Stimulated activated CD8-positive, alpha-beta memory T cell treated with anti-CD3 and anti-CD28 coated beads, Interleukin-15, amount 100 ng/mL, for 4 hours (primary cell): Measurements from ENCODE around the gene RREB1.
A peak's percentile ranks its signal among the peaks of the same experiment; 100 is the strongest.

ENCODE experiments used
- DNase-seq, 2 donors: peaks; one replicate each; pipeline ENCODE4 v3.0.0-alpha.2; 2020; ENCODE audit warnings: low read depth in 2 of 2

The RREB1 gene

GRCh38 chr6:7219310-7219709 lies 111.5 kb downstream of the RREB1 start:
- no peak for DNase-seq

DNA sequence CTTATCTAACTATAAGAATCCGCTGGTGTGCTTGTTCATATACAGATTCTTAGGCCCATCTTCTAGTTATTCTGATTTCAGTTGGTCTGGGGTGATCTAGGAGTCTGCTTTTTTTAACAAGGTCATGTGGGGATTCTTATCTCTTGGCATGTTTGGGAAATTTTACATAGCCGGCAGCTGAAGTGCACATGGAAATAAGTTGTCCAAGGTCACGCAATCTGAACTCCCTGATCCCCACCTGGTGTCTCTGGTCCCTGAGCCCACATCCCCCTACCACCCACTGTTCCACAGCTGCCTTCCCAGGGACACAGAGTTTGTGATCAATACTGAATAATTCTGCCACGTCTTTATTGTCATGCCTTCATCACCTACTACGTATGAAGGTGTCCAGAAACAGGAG lies 114.4 kb downstream of the RREB1 start:
- no peak for DNase-seq

DNA sequence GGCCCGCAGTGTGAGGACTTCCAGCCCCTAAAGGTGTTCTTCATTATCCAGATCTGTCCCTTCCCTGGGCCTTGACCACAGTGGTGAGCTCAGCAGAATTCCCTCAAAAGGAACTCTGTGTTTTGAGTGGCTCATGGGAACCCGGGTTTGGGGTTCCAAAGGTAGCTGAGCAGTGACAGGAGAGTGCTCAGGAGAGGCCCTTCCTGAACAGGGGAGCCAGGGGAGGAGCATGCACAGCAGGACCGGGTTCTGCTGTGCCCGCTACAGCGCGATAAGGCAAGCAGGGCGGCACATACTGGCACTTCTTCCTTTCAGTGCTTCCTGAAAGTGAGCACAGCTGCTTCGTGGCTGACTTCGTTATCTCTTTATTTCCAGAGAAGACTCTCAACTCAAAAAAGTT lies 117.0 kb downstream of the RREB1 start:
- DNase-seq = no peak

GRCh38 chr6:7228662-7229375 lies 121.1 kb downstream of the RREB1 start:
- DNase-seq = no peak

- DNase-seq = no peak
Observed at GRCh38 chr6:7229376-7230326, 121.9 kb downstream of the RREB1 start.

GRCh38 chr6:7230327-7230691 lies 122.5 kb downstream of the RREB1 start:
- DNase-seq = no peak

- no peak for DNase-seq
Observed at GRCh38 chr6:7230956-7231713, 123.4 kb downstream of the RREB1 start.

DNA sequence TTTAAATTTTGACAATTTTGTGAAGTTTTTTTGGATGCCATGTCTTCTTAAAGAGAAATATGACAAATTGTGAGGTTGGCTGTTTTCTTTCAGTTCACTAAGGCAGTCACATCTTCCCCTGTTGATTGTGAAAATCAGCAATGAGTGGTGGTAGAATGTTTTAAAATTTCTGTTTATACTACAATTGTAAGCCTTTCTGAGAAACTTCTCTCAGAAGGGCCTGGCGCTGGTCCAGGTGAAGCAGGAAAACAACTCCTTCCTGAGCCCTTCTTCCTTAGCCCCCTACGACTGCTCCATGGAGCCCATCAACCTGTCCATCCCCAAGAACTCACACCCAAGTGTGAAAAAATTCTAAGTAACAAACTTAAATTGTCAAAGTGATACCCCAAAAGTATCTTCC lies 124.6 kb downstream of the RREB1 start:
- DNase-seq = no peak

GRCh38 chr6:7234547-7234946 lies 126.8 kb downstream of the RREB1 start:
- DNase-seq = no peak

DNA sequence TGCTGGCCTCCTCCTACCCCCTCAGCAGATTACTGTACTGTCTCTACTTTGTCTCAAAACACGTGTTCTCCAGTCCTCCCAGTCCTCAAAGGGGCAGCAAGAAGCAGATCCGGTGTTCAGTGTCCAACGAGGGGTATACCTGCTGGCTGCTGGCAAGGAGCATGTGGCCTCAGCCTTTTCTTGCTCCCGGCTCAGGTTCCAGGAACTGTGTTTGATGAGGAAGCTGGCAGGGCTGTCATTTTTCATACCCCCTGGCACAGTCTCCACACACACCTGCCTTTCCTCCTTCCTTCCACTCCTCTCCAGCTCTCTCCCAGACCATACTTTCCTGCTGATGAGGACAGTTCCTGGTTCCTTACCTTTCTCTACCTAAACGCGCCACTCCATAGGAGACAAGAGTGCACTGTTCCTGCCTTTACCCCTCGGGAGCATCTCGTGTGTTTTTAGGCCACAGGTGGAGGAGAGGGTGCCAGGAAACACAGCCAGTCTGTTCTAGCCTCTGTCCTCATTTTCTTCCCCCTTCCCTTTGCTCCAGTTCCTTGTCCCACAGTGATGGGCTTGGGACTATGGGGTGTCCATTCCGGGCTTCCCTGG lies 128.0 kb downstream of the RREB1 start:
- DNase-seq = no peak

DNA sequence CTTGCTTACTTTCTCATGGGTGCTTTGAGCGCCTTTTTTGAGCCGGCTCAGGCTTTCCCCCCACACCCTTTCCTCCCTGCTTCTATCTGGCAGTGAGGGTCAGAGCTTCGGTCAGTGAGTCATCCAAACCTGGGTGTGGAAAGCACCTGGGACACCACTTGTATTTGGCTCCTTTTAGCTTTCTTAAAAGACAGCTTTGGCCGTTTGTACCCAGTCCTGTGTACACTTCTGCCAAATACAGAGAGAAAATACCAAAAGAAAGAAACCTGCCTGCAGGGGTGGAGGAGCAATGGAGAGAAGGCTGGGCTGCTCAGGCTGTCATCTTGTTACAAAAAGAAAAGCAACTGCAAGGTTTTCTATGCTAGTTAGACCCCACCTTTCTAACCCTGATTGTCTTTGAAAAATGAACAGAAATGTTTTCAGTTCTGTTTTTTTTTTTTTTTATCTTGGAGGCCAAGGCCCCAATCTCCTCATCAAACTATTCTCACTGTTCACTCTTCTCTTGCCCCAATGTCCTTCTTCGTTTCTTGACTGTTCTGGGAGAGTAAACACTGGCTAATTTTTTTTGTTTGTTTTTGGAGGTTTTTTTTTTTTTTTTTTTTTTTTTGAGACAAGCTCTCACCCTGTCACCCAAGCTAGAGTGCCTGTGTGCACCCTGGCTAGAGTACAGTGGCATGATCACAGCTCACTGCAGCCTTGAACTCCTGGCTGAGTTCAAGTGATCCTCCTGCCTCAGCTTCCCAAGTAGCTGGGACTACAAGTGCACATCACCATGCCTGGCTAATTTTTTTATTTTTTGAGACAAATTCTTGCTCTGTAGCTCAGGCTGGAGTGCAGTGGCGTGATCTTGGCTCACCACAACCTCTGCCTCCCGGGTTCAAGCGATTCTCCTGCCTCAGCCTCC lies 128.8 kb downstream of the RREB1 start:
- DNase-seq = no peak

DNA sequence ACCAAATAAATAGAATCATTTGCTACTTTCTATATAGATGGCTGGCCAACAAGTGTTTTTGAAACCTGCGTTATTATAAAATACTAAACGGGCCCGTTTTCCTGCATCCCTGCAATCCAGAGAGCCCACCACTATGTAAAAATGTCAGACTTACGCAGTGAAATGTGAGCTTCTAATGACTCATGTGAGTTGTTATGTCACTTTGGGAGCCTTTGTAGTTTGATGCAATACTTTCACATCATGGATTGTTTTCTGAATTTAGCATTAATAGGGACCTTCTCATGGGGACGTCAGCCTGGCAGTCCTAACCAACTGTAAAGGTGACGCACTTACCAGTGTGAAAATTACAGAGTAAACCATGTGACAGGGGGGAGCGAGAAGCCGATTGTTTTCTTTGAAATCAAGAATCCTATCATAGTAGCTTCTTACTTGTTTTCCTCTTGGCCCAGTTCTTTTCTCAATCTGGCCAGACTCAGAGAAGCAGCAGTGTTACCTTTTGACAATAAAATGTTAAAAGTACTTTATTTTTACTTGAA lies 130.0 kb downstream of the RREB1 start:
- no peak for DNase-seq

DNA sequence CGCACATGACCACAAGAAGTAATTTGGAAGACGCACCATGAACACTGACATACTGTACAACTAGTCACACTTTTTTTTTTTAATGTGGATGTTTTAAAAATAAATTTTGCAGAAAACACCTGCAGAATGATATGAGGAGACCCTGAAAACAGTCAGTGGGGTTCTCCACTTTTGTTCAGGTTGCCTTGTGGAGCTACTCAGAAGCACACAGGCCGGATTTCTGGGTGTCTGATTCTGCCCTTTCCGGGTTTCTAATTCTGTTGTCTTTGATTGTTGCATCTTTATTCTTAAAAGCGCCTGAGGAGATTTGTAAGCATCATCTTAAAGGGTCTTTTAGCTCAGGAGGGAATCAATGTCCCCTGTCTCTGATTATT lies 130.8 kb downstream of the RREB1 start:
- no peak for DNase-seq

GRCh38 chr6:7238900-7239589 lies 131.3 kb downstream of the RREB1 start:
- DNase-seq = peak; percentile 21 to 58

- no peak for DNase-seq
Observed at GRCh38 chr6:7239590-7239948, 131.8 kb downstream of the RREB1 start.

DNA sequence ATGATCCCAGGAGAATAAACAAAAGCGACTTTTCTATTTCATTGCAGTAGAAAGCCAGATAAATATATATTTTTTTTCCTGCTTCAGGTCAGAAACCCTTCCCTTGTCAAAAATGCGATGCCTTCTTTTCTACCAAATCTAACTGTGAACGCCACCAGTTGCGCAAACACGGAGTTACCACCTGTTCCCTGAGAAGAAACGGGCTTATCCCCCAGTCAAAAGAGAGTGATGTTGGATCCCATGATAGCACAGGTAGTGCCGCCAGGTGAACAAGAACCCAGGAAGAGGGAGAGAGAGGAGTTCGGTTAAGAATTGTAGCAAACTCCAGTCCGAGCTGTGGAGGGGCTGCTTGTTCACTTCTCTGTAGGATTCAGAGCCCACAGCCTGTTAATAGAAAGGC lies 132.6 kb downstream of the RREB1 start:
- DNase-seq = no peak

- DNase-seq = no peak
Observed at GRCh38 chr6:7241160-7241559, 133.4 kb downstream of the RREB1 start.

DNA sequence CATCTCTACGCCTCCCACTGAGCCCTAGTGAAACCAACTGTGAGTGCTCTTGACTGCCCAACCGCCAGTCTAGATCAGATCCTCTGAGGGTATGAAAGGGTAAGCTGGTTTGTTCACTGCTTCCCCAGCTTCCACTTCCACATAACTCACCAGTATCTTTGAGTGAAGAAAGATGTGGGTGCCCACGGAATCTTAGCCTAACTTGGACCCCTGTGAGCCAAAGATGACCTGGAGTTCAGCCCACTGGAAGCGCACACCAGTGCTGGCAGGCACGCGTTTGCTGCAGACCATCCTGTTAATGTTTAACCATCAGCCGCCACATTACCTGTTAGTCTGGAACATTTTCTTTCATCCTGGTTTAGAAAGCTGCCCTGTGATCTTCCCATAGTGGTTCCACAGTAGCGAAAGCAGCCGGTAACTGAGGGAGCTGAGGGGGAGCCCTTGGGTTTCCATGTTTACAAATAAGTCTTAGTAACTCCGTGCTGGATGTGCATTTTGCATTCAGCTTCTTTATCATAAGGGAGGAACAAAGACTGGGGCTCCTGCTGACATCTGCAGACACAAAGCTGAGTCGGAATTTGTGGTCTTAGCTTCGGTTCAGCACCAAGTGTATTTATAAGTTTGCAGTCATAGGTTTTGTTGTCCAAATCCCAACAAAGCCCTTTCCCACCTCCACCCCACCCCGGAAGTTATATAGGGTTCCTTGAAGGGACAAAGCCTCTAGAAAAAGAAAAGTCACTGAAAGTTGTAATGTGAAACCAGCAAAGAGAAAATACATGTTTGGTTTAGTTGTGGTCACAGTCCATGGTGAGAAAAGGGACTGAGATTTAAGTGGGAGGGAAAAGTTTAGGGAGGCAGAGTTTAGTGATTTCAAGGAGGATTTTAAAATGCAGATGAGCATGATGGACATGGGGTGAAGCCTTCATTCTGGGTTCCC lies 134.2 kb downstream of the RREB1 start:
- no peak for DNase-seq

GRCh38 chr6:7242835-7243178 lies 135.0 kb downstream of the RREB1 start:
- no peak for DNase-seq
